ENCODE measurements around the gene SLC44A1. TPM values are rescaled to one million over a fixed set of nuclear protein-coding genes. Genes with fewer than 3 reads are reported as not detected.

The SLC44A1 gene
- total RNA-seq, 2 experiments from 2014 or later: 26.6 to 71.6 TPM

DNA sequence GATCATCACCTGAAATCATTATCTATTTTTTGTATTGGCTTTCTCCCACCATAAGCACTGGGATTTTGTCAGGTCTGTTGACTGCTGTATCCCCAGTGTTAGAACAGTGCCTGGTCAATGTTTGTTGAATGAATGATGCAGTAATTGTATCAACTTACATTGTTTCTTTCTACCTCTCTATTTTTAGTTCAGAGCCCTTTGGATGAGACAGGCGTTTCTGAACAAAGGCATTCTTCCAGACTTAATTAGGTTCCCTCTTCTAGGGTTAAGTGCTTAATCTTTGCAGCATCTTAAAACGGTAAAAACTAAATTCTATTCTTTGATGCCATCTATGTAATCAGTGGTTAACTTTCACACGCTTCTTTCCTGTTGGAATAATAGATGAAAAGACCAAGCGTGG, 26.3 kb downstream of the SLC44A1 start:
- DNase-seq (ENCODE audit: low spot score): no peak
- BruUV-seq (replicated peaks): no TSS peak
- Histone ChIP-seq H3K9me3 (ENCODE audit: low read length) (0 out of 2 replicates have a peak, but pooled peaks cover 8% of the 10 kb centered on the region), H3K36me3 (ENCODE audit: insufficient read depth, low read length) (peaks cover 6% of the 10 kb centered on the region), H3K27ac (ENCODE audit: low read depth, low read length, poor library complexity, severe bottlenecking) (no peak overlapping the region), H4K20me1 (ENCODE audit: insufficient read depth, low read length) (0 out of 2 replicates have a peak, but pooled peaks cover 5% of the 10 kb centered on the region), H3K79me2 (ENCODE audit: insufficient read depth, low read depth, low read length) (peaks cover 51% of the 10 kb centered on the region), H3K9me2 (ENCODE audit: insufficient read depth, low read length) (no peaks in the 10 kb centered on the region), H3K4me3 (ENCODE audit: low read depth, low read length, poor library complexity, severe bottlenecking) (no peak overlapping the region), H3K4me1 (ENCODE audit: insufficient read depth, low read length, poor library complexity, severe bottlenecking) (peaks cover 4% of the 10 kb centered on the region), H2AFZ (ENCODE audit: low read length) (no peak overlapping the region), H3K4me2 (ENCODE audit: low read length) (no peak overlapping the region)
- ChIA-PET CTCF (ENCODE audit: unreplicated experiment) (no interaction called here), POLR2A (interaction anchor here (0.5 kb wide), 1 partner anchor 75 kb away, joined by 3 read pairs; no protein-coding TSS in a partner anchor)
- intact Hi-C loops (cut with micrococcal nuclease; ENCODE audit: unreplicated experiment): no loop called here
- TF ChIP-seq EZH2phosphoT487 (IDR thresholded peaks at IDR 0.05; ENCODE audit: borderline replicate concordance, low read depth, low read length): no peak
- TF ChIP-seq, protein P1, sequence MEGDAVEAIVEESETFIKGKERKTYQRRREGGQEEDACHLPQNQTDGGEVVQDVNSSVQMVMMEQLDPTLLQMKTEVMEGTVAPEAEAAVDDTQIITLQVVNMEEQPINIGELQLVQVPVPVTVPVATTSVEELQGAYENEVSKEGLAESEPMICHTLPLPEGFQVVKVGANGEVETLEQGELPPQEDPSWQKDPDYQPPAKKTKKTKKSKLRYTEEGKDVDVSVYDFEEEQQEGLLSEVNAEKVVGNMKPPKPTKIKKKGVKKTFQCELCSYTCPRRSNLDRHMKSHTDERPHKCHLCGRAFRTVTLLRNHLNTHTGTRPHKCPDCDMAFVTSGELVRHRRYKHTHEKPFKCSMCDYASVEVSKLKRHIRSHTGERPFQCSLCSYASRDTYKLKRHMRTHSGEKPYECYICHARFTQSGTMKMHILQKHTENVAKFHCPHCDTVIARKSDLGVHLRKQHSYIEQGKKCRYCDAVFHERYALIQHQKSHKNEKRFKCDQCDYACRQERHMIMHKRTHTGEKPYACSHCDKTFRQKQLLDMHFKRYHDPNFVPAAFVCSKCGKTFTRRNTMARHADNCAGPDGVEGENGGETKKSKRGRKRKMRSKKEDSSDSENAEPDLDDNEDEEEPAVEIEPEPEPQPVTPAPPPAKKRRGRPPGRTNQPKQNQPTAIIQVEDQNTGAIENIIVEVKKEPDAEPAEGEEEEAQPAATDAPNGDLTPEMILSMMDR (conservative IDR thresholded peaks at IDR 0.05; ENCODE audit: low read length): no peak

DNA sequence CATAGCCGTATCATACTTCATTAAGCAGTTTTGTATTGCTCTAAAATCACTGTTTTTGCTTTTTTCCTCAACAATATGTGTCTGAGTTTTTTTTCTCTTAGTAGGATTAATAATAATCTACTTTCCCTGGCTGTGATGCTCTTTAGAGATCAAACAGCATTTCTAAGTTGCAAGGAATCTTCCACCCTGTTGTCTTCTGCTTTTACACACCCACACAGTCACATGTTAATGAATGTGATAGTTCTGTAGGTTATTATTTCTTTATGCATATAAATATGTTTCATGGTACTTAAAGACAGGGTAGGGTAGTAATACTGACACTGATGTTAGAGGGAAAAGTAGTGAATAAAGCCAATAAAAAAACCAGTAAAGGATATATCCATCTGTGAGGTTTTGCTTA, 29.3 kb downstream of the SLC44A1 start:
- intact Hi-C loops (cut with micrococcal nuclease; ENCODE audit: unreplicated experiment): no loop called here
- H3K79me2 ChIP-seq (ENCODE audit: insufficient read depth, low read depth, low read length): peaks cover 28% of the 10 kb centered on the region; the same call in 1 of the 2 replicates
- H3K4me3 ChIP-seq (ENCODE audit: low read depth, low read length, poor library complexity, severe bottlenecking): no peak overlapping the region
- no peak overlapping the region for H3K4me2 ChIP-seq (ENCODE audit: low read length)
- no peak overlapping the region for H3K27ac ChIP-seq (ENCODE audit: low read depth, low read length, poor library complexity, severe bottlenecking)
- no peaks in the 10 kb centered on the region for H3K9me3 ChIP-seq (ENCODE audit: low read length)
- no TSS peak for BruUV-seq (replicated peaks)
- 0 out of 2 replicates have a peak, but pooled peaks cover 5% of the 10 kb centered on the region for H4K20me1 ChIP-seq (ENCODE audit: insufficient read depth, low read length)
- no peak overlapping the region for H2AFZ ChIP-seq (ENCODE audit: low read length)
- DNase-seq (ENCODE audit: low spot score): no peak
- TF ChIP-seq EZH2phosphoT487 (IDR thresholded peaks at IDR 0.05; ENCODE audit: borderline replicate concordance, low read depth, low read length): no peak
- TF ChIP-seq, protein P1 (conservative IDR thresholded peaks at IDR 0.05; ENCODE audit: low read length): no peak
- POLR2A ChIA-PET: interaction anchor here (1.0 kb wide), 1 partner anchor 57 kb away, joined by 3 read pairs; no protein-coding TSS in a partner anchor
- peaks cover 4% of the 10 kb centered on the region for H3K4me1 ChIP-seq (ENCODE audit: insufficient read depth, low read length, poor library complexity, severe bottlenecking)
- no peaks in the 10 kb centered on the region for H3K9me2 ChIP-seq (ENCODE audit: insufficient read depth, low read length)
- H3K36me3 ChIP-seq (ENCODE audit: insufficient read depth, low read length): peaks cover 10% of the 10 kb centered on the region
- CTCF ChIA-PET (ENCODE audit: unreplicated experiment): no interaction called here

DNA sequence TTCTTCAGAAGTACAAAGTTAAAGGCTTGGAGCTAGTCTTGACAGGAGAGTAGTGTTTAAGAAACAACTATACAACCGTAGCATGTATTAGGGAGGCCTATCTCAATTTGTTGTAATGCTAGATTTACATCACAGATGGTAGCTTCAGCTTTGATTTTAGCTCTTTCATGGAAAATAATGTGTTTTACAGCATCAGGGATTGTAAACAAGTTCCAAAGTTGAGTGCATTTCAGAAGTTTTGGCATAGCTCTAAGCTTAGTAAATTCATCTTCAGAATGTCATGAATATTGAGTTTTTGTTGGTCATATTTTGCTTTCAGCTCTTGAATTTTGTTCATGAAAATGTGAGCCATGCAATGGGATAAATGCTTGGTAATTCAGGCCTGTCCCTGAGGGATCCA, 30.7 kb downstream of the SLC44A1 start:
- POLR2A ChIA-PET: interaction anchor here (0.7 to 2.4 kb wide), 9 partner anchors 9 to 136 kb away, joined by 3 to 11 read pairs (median 4); no protein-coding TSS in a partner anchor
- Histone ChIP-seq H3K79me2 (ENCODE audit: insufficient read depth, low read depth, low read length) (peaks cover 21% of the 10 kb centered on the region; the same call in 1 of the 2 replicates), H2AFZ (ENCODE audit: low read length) (no peak overlapping the region), H3K9me2 (ENCODE audit: insufficient read depth, low read length) (no peaks in the 10 kb centered on the region), H3K4me2 (ENCODE audit: low read length) (no peak overlapping the region), H3K36me3 (ENCODE audit: insufficient read depth, low read length) (peaks cover 10% of the 10 kb centered on the region), H3K9me3 (ENCODE audit: low read length) (no peaks in the 10 kb centered on the region), H3K27ac (ENCODE audit: low read depth, low read length, poor library complexity, severe bottlenecking) (no peak overlapping the region), H3K4me1 (ENCODE audit: insufficient read depth, low read length, poor library complexity, severe bottlenecking) (no peaks in the 10 kb centered on the region), H3K4me3 (ENCODE audit: low read depth, low read length, poor library complexity, severe bottlenecking) (no peak overlapping the region), H4K20me1 (ENCODE audit: insufficient read depth, low read length) (0 out of 2 replicates have a peak, but pooled peaks cover 5% of the 10 kb centered on the region)
- DNase-seq (ENCODE audit: low spot score): no peak
- BruUV-seq (replicated peaks): no TSS peak
- CTCF ChIA-PET (ENCODE audit: unreplicated experiment): no interaction called here
- TF ChIP-seq, protein P1 (conservative IDR thresholded peaks at IDR 0.05; ENCODE audit: low read length): no peak
- TF ChIP-seq EZH2phosphoT487 (IDR thresholded peaks at IDR 0.05; ENCODE audit: borderline replicate concordance, low read depth, low read length): no peak
- intact Hi-C loops (cut with micrococcal nuclease; ENCODE audit: unreplicated experiment): no loop called here

All from OCI-LY7 (cell line).